Activated B cell treated with CpG ODN at 0.5 μM for 24 hours (primary cell): ENCODE measurements around the gene IFIT1B. TPM values are rescaled to one million over a fixed set of nuclear protein-coding genes. Genes with fewer than 3 reads are reported as not detected.
A peak's percentile ranks its signal among the peaks of the same experiment; 100 is the strongest.

ENCODE experiments used
- ATAC-seq: fragments of 200-7000 bp; cut with Tn5 transposase; one replicate; pipeline ENCODE4 v1.10.0; 2021; ENCODE audit warnings: low read depth, mild to moderate bottlenecking, moderate library complexity
- CTCF ChIA-PET: fragments of 350-600 bp; sonication (Branson Sonifier 250); formaldehyde crosslinking; loops from one replicate; lab custom pipeline; 2021; ENCODE audit warnings: antibody characterized with exemption; lab: Charles Lee
- POLR2A ChIA-PET: fragments of 350-600 bp; sonication (Branson Sonifier 250); formaldehyde crosslinking; loops from one replicate; lab custom pipeline; 2021; ENCODE audit warnings: antibody characterized with exemption; lab: Charles Lee
- DNase-seq: peaks from one replicate; pipeline ENCODE4 v3.0.0; 2022
- H3K27ac Mint-ChIP-seq: one replicate; pipeline ENCODE4 v1.8.0; 2020; ENCODE audit warnings: mixed read lengths
- H3K27me3 Mint-ChIP-seq: one replicate; pipeline ENCODE4 v1.8.0; 2021; ENCODE audit warnings: mixed read lengths
- H3K36me3 Mint-ChIP-seq: one replicate; pipeline ENCODE4 v1.8.0; 2021; ENCODE audit warnings: low read depth, mixed read lengths
- H3K4me1 Mint-ChIP-seq: one replicate; pipeline ENCODE4 v1.8.0; 2021; ENCODE audit warnings: mixed read lengths
- H3K4me3 Mint-ChIP-seq: one replicate; pipeline ENCODE4 v1.8.0; 2020; ENCODE audit warnings: mild to moderate bottlenecking, mixed read lengths
- H3K9me3 Mint-ChIP-seq: one replicate; pipeline ENCODE4 v1.8.0; 2020; ENCODE audit warnings: mixed read lengths
- intact Hi-C: fragments of 100-400 bp; cut with micrococcal nuclease; formaldehyde crosslinking; loops from one replicate; pipeline ENCODE4 v1.15.1; 2024
- total RNA-seq: library from RNA; stranded (reverse); gene quantifications from 2 replicates; pipeline ENCODE4 v1.2.3, GENCODE V29; 2022
- TF ChIP-seq, protein P1 (sequence below): fragments of 200-600 bp; IDR thresholded peaks from one replicate; pipeline ENCODE4 v1.8.0; 2022; ENCODE audit warnings: antibody characterized with exemption, mild to moderate bottlenecking

Gene IFIT1B
- total RNA-seq, 1 donor from 2014 or later: not detected

GRCh38 chr10:89345367-89346000 lies 32.4 kb upstream of the IFIT1B start:
- CTCF ChIA-PET: interaction anchor here (1.5 kb wide), 1 partner anchor 24 kb away, joined by 4 read pairs; no protein-coding TSS in a partner anchor
- ATAC-seq (no peak), DNase-seq (no peak)
- TF ChIP-seq, protein P1, sequence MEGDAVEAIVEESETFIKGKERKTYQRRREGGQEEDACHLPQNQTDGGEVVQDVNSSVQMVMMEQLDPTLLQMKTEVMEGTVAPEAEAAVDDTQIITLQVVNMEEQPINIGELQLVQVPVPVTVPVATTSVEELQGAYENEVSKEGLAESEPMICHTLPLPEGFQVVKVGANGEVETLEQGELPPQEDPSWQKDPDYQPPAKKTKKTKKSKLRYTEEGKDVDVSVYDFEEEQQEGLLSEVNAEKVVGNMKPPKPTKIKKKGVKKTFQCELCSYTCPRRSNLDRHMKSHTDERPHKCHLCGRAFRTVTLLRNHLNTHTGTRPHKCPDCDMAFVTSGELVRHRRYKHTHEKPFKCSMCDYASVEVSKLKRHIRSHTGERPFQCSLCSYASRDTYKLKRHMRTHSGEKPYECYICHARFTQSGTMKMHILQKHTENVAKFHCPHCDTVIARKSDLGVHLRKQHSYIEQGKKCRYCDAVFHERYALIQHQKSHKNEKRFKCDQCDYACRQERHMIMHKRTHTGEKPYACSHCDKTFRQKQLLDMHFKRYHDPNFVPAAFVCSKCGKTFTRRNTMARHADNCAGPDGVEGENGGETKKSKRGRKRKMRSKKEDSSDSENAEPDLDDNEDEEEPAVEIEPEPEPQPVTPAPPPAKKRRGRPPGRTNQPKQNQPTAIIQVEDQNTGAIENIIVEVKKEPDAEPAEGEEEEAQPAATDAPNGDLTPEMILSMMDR: no peak
- no peak overlapping the region for H3K4me3 Mint-ChIP-seq
- no peak overlapping the region for H3K27ac Mint-ChIP-seq
- peaks cover 31% of the 10 kb centered on the region for H3K4me1 Mint-ChIP-seq
- intact Hi-C loops: no loop called here
- POLR2A ChIA-PET: no interaction called here
- H3K36me3 Mint-ChIP-seq: peaks cover 3% of the 10 kb centered on the region
- H3K27me3 Mint-ChIP-seq: no peaks in the 10 kb centered on the region
- H3K9me3 Mint-ChIP-seq: no peaks in the 10 kb centered on the region

DNA sequence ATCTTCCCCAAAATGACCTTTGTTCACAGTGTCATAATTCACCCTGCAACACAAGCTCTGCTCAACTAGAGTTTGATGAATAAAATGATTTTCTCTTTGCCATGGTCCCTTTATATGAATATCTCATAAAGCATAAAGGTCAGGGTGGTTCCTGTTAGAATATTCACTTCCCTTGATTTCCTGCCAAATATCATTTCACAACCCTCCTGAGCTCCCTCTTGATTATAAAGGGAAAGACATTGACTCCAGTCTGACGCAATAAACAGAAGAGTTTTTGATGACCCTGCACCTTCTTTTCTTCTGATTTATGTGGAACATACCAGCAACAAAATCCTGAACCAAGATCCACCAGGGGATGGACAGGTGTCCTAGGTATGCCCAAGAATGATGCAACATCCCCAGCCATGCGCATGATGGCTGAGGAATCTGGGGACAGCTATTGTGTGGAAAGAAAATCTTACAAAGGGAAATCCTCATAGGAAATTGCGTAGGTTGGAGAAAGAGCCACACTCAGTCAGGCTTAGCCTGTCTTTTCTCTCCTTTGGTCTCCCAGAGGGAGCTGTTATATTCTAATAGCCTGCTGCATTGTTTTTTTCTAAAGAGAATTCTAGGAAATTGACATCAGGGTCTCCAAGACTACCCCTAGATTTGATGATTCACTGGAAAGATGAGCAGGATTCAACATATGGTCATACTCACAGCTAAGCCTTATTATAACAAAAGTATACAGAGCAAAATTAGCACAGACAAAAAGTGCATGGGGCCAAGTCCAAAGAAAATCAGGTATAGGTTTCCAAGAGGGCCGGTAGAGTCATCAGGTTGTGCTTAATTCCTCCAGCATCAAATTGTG lies 31.2 kb upstream of the IFIT1B start:
- no peaks in the 10 kb centered on the region for H3K36me3 Mint-ChIP-seq
- intact Hi-C loops: no loop called here
- H3K4me3 Mint-ChIP-seq: no peak overlapping the region
- H3K27ac Mint-ChIP-seq: no peak overlapping the region
- ChIA-PET POLR2A (interaction anchor here (0.5 kb wide), 1 partner anchor 11 kb away, joined by 7 read pairs; no protein-coding TSS in a partner anchor), CTCF (interaction anchor here (1.5 kb wide), 1 partner anchor 23 kb away, joined by 4 read pairs; no protein-coding TSS in a partner anchor)
- no peaks in the 10 kb centered on the region for H3K9me3 Mint-ChIP-seq
- H3K4me1 Mint-ChIP-seq: peaks cover 43% of the 10 kb centered on the region
- no peaks in the 10 kb centered on the region for H3K27me3 Mint-ChIP-seq
- DNase-seq: no peak
- TF ChIP-seq, protein P1: no peak
- no peak for ATAC-seq

GRCh38 chr10:89347701-89348457 lies 30.0 kb upstream of the IFIT1B start:
- Mint-ChIP-seq H3K4me3 (peak overlapping the region; percentile 46), H3K4me1 (peaks cover 49% of the 10 kb centered on the region), H3K9me3 (no peaks in the 10 kb centered on the region), H3K27me3 (no peaks in the 10 kb centered on the region), H3K36me3 (no peaks in the 10 kb centered on the region), H3K27ac (no peak overlapping the region)
- peak; percentile 18 for ATAC-seq
- intact Hi-C loops: no loop called here
- CTCF ChIA-PET: no interaction called here
- TF ChIP-seq, protein P1: no peak
- DNase-seq: no peak
- POLR2A ChIA-PET: interaction anchor here (0.5 kb wide), 1 partner anchor 12 kb away, joined by 7 read pairs; no protein-coding TSS in a partner anchor

DNA sequence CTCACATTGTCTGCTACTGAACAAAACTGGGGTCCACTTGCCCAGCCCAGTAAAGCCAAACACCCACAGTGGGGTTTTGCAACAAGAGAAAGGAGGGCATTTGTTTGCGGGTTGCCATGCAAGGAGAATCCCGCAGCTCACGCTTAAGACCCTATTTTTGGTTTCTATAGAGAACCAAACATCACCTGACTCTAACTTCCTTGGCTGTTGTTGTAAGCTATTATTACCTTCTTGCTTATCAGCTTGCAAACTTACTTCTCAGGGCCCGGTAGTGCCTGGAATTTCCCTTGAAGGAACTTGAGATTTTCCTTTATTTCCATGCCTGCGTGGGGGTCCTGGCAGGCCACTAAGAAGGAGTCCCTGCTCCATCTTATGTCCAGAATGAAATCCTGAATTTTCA lies 29.4 kb upstream of the IFIT1B start:
- H3K36me3 Mint-ChIP-seq: no peaks in the 10 kb centered on the region
- no peak for ATAC-seq
- TF ChIP-seq, protein P1: no peak
- H3K4me1 Mint-ChIP-seq: peaks cover 49% of the 10 kb centered on the region
- peaks cover 2% of the 10 kb centered on the region for H3K9me3 Mint-ChIP-seq
- no peak overlapping the region for H3K27ac Mint-ChIP-seq
- no peaks in the 10 kb centered on the region for H3K27me3 Mint-ChIP-seq
- peak overlapping the region; percentile 46 for H3K4me3 Mint-ChIP-seq
- ChIA-PET POLR2A (no interaction called here), CTCF (no interaction called here)
- intact Hi-C loops: no loop called here
- DNase-seq: no peak
